Measurements from ENCODE around the gene MTFR1L.

DNA sequence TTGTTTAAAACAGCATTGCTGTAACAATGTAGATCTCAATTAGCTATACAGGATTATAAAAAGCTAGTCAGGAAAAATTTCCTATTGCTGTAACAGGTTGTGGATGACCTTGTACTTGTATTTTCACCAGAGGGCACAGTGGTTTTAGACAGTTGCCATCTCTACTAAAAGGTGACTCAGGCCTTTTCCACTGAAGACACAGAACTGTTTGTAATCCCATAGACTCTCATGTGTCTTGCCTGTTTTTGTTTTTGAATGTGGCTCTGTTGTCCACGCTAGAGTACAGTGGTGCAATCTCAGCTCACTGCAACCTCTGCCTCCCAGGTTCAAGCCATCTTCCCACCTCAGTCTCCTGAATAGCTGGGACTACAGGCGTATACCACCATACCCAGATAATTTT lies 5.9 kb downstream of the MTFR1L start:
- TF ChIP-seq, protein P1, sequence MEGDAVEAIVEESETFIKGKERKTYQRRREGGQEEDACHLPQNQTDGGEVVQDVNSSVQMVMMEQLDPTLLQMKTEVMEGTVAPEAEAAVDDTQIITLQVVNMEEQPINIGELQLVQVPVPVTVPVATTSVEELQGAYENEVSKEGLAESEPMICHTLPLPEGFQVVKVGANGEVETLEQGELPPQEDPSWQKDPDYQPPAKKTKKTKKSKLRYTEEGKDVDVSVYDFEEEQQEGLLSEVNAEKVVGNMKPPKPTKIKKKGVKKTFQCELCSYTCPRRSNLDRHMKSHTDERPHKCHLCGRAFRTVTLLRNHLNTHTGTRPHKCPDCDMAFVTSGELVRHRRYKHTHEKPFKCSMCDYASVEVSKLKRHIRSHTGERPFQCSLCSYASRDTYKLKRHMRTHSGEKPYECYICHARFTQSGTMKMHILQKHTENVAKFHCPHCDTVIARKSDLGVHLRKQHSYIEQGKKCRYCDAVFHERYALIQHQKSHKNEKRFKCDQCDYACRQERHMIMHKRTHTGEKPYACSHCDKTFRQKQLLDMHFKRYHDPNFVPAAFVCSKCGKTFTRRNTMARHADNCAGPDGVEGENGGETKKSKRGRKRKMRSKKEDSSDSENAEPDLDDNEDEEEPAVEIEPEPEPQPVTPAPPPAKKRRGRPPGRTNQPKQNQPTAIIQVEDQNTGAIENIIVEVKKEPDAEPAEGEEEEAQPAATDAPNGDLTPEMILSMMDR (IDR thresholded peaks at IDR 0.05): no peak
- no peak for TF ChIP-seq POLR2A (IDR thresholded peaks at IDR 0.05)

Data from heart left ventricle (tissue), 13 donors.